Activated B cell treated with CpG ODN at 0.5 μM for 24 hours (primary cell): ENCODE data around the gene ANKH. TPM values are rescaled to one million over a fixed set of nuclear protein-coding genes. Genes with fewer than 3 reads are reported as not detected.

Source experiments
- ATAC-seq: fragments of 200-7000 bp; cut with Tn5 transposase; one replicate; pipeline ENCODE4 v1.10.0; 2021; ENCODE audit warnings: low read depth, mild to moderate bottlenecking, moderate library complexity
- CTCF ChIA-PET: fragments of 350-600 bp; sonication (Branson Sonifier 250); formaldehyde crosslinking; loops from one replicate; lab custom pipeline; 2021; ENCODE audit warnings: antibody characterized with exemption; lab: Charles Lee
- POLR2A ChIA-PET: fragments of 350-600 bp; sonication (Branson Sonifier 250); formaldehyde crosslinking; loops from one replicate; lab custom pipeline; 2021; ENCODE audit warnings: antibody characterized with exemption; lab: Charles Lee
- DNase-seq: peaks from one replicate; pipeline ENCODE4 v3.0.0; 2022
- H3K27ac Mint-ChIP-seq: one replicate; pipeline ENCODE4 v1.8.0; 2020; ENCODE audit warnings: mixed read lengths
- H3K27me3 Mint-ChIP-seq: one replicate; pipeline ENCODE4 v1.8.0; 2021; ENCODE audit warnings: mixed read lengths
- H3K36me3 Mint-ChIP-seq: one replicate; pipeline ENCODE4 v1.8.0; 2021; ENCODE audit warnings: low read depth, mixed read lengths
- H3K4me1 Mint-ChIP-seq: one replicate; pipeline ENCODE4 v1.8.0; 2021; ENCODE audit warnings: mixed read lengths
- H3K4me3 Mint-ChIP-seq: one replicate; pipeline ENCODE4 v1.8.0; 2020; ENCODE audit warnings: mild to moderate bottlenecking, mixed read lengths
- H3K9me3 Mint-ChIP-seq: one replicate; pipeline ENCODE4 v1.8.0; 2020; ENCODE audit warnings: mixed read lengths
- intact Hi-C: fragments of 100-400 bp; cut with micrococcal nuclease; formaldehyde crosslinking; loops from one replicate; pipeline ENCODE4 v1.15.1; 2024
- total RNA-seq: library from RNA; stranded (reverse); gene quantifications from 2 replicates; pipeline ENCODE4 v1.2.3, GENCODE V29; 2022
- TF ChIP-seq, protein P1 (sequence below): fragments of 200-600 bp; IDR thresholded peaks from one replicate; pipeline ENCODE4 v1.8.0; 2022; ENCODE audit warnings: antibody characterized with exemption, mild to moderate bottlenecking

The ANKH gene
- total RNA-seq, 1 donor from 2014 or later = 43.3 TPM

DNA sequence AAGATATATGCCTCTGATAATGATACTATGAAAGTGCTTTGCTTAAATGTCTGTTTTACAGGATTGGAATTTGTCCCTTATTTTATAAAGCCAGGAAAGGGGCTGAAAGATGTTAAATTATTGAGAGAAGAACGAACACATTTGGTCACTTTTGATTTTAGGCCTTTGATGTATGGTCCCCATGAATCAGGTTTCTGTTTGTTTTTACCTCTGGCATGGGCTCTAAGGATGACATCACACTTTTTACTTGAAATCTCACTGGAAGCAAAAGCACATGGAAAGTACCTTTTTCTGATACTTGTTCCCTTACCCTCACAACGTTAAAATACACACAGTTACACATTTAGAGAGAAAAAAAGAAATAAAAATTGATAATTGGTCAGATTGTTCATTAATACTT lies 200.2 kb downstream of the ANKH start:
- no peaks in the 10 kb centered on the region for H3K9me3 Mint-ChIP-seq
- intact Hi-C loops = no loop called here
- DNase-seq (no peak), ATAC-seq (no peak)
- ChIA-PET CTCF (interaction anchor here (0.9 to 1.0 kb wide), 2 partner anchors 13 to 23 kb away, joined by 3 to 5 read pairs; no protein-coding TSS in a partner anchor), POLR2A (no interaction called here)
- no peaks in the 10 kb centered on the region for H3K27me3 Mint-ChIP-seq
- peaks cover 92% of the 10 kb centered on the region for H3K4me1 Mint-ChIP-seq
- H3K4me3 Mint-ChIP-seq = peak overlapping the region; percentile 25
- peaks cover 54% of the 10 kb centered on the region for H3K36me3 Mint-ChIP-seq
- peak overlapping the region; percentile 50 for H3K27ac Mint-ChIP-seq
- TF ChIP-seq, protein P1, sequence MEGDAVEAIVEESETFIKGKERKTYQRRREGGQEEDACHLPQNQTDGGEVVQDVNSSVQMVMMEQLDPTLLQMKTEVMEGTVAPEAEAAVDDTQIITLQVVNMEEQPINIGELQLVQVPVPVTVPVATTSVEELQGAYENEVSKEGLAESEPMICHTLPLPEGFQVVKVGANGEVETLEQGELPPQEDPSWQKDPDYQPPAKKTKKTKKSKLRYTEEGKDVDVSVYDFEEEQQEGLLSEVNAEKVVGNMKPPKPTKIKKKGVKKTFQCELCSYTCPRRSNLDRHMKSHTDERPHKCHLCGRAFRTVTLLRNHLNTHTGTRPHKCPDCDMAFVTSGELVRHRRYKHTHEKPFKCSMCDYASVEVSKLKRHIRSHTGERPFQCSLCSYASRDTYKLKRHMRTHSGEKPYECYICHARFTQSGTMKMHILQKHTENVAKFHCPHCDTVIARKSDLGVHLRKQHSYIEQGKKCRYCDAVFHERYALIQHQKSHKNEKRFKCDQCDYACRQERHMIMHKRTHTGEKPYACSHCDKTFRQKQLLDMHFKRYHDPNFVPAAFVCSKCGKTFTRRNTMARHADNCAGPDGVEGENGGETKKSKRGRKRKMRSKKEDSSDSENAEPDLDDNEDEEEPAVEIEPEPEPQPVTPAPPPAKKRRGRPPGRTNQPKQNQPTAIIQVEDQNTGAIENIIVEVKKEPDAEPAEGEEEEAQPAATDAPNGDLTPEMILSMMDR = no peak

DNA sequence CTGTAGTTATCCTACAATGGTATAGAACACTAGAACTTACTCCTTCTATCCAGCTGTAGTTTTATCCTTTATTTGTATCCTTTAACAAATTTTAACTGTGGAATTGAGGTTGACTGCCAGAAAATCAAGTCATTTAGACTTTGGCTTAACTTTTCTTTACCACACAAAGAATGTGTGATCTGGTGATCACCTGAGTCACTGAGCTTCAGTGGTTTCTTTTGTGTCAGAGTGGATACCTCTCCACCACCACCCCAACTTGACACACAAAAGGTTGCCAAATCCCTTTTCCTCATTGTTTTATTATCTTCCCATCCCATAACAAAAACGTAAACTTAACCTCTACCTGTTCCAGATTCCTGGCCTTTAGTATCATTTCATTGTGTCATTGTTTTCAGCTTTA lies 201.6 kb downstream of the ANKH start:
- peak overlapping the region; percentile 28 for H3K4me3 Mint-ChIP-seq
- intact Hi-C loops = loop anchor here (10.0 kb wide), 2 partner anchors 325 to 405 kb away; no protein-coding TSS in a partner anchor
- ChIA-PET POLR2A (interaction anchor here (0.6 to 1.0 kb wide), 2 partner anchors 10 to 149 kb away, joined by 3 to 5 read pairs; no protein-coding TSS in a partner anchor), CTCF (interaction anchor here (1.0 kb wide), 1 partner anchor 200 kb away, joined by 3 read pairs; no protein-coding TSS in a partner anchor)
- no peak overlapping the region for H3K27ac Mint-ChIP-seq
- no peak for ATAC-seq
- H3K9me3 Mint-ChIP-seq = no peaks in the 10 kb centered on the region
- H3K36me3 Mint-ChIP-seq = peaks cover 52% of the 10 kb centered on the region
- DNase-seq = no peak
- peaks cover 91% of the 10 kb centered on the region for H3K4me1 Mint-ChIP-seq
- H3K27me3 Mint-ChIP-seq = no peaks in the 10 kb centered on the region
- TF ChIP-seq, protein P1 = no peak

DNA sequence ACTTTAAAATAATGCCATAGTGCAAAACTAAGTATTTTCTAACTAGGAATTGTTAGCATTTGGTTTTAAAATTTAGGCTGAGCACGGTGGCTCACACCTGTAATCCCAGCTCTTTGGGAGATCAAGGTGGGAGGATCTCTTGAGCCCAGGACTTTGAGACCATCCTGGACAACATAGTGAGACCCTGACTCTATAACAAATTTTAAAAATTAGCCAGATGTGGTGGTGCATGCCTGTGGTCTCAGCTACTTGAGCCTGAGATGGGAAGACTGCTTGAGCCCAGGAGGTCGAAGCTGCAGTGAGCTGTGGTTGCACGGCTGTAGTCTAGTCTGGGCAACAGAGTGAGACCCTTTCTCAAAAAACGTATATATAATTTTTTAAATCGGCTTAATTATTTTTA lies 202.2 kb downstream of the ANKH start:
- peaks cover 49% of the 10 kb centered on the region for H3K36me3 Mint-ChIP-seq
- TF ChIP-seq, protein P1 = no peak
- CTCF ChIA-PET = interaction anchor here (1.0 to 1.1 kb wide), 2 partner anchors 16 to 201 kb away, joined by 3 to 5 read pairs; no protein-coding TSS in a partner anchor
- H3K9me3 Mint-ChIP-seq = no peaks in the 10 kb centered on the region
- peaks cover 87% of the 10 kb centered on the region for H3K4me1 Mint-ChIP-seq
- intact Hi-C loops = loop anchor here (10.0 kb wide), 2 partner anchors 325 to 405 kb away; no protein-coding TSS in a partner anchor
- DNase-seq (no peak), ATAC-seq (no peak)
- H3K27me3 Mint-ChIP-seq = no peaks in the 10 kb centered on the region
- H3K27ac Mint-ChIP-seq = peak overlapping the region; percentile 74
- H3K4me3 Mint-ChIP-seq = peak overlapping the region; percentile 60
- POLR2A ChIA-PET = interaction anchor here (1.0 kb wide), 1 partner anchor 11 kb away, joined by 3 read pairs; no protein-coding TSS in a partner anchor

DNA sequence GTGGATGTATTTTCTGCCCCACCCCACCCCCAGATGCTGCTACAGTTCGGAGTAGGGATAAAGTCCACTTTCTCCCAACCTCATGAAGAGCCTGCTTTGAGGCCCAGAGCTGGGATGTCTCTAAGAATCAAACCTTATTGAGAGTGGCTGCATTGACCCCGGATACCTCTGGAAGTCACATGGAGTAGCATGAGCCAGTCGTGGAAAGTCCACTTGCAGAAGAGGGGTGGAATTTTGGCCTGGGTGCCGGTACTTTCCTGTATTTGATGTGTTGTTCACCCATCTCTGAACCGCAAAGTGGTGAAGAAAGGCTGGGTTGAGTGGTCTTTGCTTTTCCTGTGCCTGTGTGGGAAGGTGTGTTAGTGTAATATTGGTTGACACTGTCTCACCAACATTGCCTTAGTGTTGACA lies 203.4 kb downstream of the ANKH start:
- CTCF ChIA-PET = interaction anchor here (1.1 to 2.1 kb wide), 4 partner anchors 10 to 20 kb away, joined by 5 to 8 read pairs (median 7); no protein-coding TSS in a partner anchor
- no peaks in the 10 kb centered on the region for H3K9me3 Mint-ChIP-seq
- H3K36me3 Mint-ChIP-seq = peaks cover 48% of the 10 kb centered on the region
- peak overlapping the region; percentile 96 for H3K4me3 Mint-ChIP-seq
- peaks cover 90% of the 10 kb centered on the region for H3K4me1 Mint-ChIP-seq
- peak overlapping the region; percentile 74 for H3K27ac Mint-ChIP-seq
- DNase-seq = no peak
- ATAC-seq = no peak
- POLR2A ChIA-PET = interaction anchor here (1.9 kb wide), 1 partner anchor 11 kb away, joined by 8 read pairs; no protein-coding TSS in a partner anchor
- TF ChIP-seq, protein P1 = no peak
- intact Hi-C loops = loop anchor here (10.0 kb wide), 2 partner anchors 327 to 403 kb away; no protein-coding TSS in a partner anchor
- H3K27me3 Mint-ChIP-seq = no peaks in the 10 kb centered on the region

DNA sequence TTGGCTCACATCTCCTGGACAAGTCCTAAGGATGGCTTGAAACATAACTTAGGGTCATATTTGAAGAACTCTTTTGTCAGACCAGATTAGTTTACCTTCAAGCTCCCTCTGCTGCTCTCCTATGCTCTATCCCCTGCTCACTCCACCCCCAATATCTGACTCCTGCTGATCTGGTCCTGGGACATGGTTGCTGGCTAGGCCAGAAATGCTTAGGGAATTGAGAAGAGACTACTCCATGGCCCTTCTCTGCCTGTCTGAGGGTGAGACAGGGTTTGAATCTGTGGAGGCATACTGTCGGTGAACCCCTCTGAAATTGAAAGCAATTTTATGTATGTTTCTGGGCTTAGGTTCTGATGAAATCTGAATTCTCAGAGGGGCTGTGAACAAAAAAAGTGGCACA lies 203.8 kb downstream of the ANKH start:
- Mint-ChIP-seq H3K9me3 (no peaks in the 10 kb centered on the region), H3K27me3 (no peaks in the 10 kb centered on the region), H3K4me3 (peak overlapping the region; percentile 96), H3K36me3 (peaks cover 49% of the 10 kb centered on the region), H3K27ac (peak overlapping the region; percentile 74), H3K4me1 (peaks cover 90% of the 10 kb centered on the region)
- ChIA-PET POLR2A (interaction anchor here (0.5 to 1.9 kb wide), 3 partner anchors 10 to 142 kb away, joined by 3 to 8 read pairs (median 3); no protein-coding TSS in a partner anchor), CTCF (interaction anchor here (1.0 to 2.1 kb wide), 4 partner anchors 11 to 19 kb away, joined by 4 to 8 read pairs (median 7); no protein-coding TSS in a partner anchor)
- TF ChIP-seq, protein P1 = no peak
- no peak for DNase-seq
- no peak for ATAC-seq
- intact Hi-C loops = loop anchor here (10.0 kb wide), 2 partner anchors 327 to 403 kb away; no protein-coding TSS in a partner anchor
